HG03066 (cell line): Measurements from ENCODE around the gene MAP3K7.

ENCODE experiments used
- ATAC-seq: cut with Tn5 transposase; IDR thresholded peaks from one replicate; pipeline ENCODE4 v1.9.1; 2021; ENCODE audit warnings: low read depth; ENCODE audit not compliant: unreplicated experiment

The MAP3K7 gene

DNA sequence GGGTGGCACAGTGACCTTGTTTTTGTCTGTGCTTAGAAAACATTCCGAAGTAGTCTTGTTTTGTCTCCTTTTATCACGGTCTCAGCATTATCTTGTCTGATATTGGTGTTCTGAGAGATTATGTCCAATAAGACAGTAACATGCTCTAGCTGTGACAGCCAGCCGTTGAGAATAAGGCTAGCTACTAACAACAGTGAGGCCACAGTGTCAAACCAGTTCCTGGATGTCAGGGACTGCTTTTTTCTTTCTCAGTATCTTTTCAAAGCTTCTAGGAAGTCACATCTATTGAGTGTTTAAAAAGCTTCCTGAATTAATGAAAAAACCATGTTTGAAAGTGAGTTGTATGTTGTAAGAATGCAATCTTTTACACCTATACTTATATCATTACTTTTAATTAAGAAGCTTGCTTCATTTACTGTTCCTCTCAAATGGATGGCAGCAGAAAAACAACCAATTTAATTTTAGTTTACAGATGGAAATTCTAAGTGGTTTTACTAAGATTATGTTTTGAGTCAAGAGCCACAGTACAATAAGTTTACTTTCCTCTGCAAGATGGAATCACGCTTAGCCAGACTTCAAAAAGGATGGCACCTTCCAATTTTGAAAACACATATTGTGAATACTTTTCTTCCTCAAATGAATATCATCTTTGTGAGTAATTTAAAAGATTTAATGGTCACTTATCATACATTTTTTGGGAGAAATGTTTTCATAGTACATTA is 53.1 kb downstream of the MAP3K7 start:
- ATAC-seq: no peak

DNA sequence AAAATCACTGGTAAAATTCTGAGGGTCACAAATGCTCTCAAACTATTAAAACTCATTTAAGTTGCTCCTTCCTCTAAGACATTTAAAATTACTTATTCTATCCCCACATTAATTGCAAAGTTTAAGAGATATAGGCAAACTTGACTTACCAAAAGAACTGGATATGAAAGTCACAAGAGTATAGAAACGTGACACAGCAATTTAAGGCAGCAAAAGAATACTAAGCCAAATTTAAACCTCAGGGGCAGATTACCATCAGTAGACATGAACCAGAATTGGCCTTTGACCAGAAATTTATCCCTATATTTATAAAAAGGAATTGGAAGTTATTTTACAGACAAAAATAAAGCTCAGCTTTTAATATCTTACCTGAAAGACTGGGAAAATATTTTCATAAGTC is 56.0 kb downstream of the MAP3K7 start:
- ATAC-seq: no peak

DNA sequence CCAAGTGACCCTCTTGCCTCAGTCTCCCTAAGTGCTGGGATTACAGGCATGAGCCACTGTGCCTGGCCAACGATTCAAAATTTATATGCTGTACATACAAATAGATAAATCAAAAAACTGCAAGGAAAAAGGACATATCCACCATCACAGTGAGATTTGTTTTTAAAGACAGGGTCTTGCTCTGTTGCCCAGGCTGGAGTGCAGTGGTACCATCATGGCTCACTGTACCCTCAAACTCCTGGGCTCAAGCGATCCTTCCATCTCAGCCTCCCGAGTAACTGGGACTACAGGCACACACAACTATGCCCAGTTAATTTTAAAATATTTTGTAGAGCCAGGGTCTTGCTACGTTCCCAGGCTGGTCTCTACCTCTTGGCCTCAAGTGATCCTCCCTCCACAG is 61.5 kb downstream of the MAP3K7 start:
- ATAC-seq: no peak

DNA sequence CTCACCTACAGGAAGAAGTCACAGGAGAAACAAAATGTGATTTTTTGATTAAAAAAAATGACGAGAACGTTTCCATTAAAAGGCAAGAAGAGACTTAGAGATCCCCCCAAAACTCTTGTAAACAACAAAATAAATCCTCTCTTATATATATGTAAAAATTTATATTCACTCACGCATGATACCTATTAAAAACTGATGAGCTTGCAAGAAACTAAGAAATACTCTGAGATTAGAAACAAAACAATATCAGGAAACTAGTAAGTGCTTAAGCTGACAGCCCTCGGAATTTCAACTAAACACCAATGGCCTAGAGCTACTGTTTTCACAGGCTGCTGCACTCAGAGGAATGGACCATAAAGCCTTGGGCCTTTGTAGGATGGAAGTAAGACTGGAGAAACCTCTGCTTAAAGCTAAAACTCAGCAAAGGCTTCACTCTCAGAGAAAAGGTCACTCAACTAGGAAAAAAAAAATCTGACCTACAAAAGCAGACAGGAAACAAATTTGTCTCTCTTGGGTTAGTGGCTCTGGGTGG is 63.0 kb downstream of the MAP3K7 start:
- no peak for ATAC-seq

DNA sequence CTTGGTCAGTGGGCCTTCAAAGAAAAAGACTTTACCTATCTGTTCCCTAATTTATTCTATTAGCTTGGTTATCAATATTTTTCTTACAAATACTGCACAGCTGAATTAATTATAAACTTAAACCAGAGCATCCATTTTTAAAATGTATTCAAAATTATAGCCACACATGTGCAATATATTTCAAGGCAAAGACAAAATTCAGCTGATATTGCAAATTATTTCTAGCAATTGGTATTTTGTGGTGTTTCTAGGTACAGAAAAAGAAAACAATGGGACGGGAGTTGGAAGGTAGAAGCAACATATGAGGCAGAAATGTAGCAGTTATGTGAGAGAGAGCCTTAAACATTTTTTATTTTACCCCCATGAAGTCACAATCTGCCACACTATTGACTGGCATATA is 64.9 kb downstream of the MAP3K7 start:
- no peak for ATAC-seq

DNA sequence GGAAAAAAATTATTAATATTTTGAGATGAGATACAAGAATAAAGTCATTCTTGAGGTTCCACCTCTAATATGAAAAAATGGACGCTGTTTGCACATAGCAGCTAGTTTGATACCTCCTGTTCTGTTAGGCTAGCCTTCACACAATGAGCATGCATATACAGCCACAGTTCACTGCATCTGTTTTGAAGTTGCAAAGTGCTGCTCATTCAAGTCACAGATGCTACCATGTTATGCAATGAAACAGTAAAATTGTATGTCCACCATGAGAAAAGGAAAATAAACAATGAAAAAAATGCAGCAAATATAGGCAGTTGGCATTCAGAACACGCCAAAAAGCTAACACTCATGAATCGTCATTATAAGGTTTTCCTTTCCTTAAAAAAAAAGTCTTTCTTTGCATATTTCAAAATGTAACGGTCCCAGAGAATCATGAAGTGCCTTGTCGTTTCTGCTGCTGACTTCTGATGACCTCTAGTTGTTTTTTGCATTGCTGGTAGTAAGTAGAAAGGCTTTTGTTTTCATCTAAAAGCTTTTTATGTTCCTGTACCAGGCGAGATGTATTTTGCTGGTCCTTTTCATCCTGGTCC is 70.7 kb downstream of the MAP3K7 start:
- no peak for ATAC-seq

DNA sequence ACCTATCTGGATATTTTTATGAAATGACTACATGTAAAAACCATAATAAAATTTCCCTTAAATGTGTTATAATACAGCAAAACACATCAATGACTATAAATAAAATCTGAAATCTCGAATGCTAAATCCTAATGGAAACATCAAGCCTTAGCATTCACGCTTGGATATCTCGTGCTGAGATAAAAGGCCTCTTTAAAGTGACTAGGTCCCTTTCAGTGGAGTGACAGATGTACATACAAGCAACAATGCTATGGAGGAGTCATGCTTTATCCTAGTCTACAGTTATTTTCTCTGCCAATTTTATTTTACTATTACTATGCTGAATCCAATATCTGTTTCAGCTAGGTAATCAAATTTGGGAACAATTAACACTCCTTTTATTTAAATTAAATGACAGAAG is 72.4 kb downstream of the MAP3K7 start:
- ATAC-seq: no peak

DNA sequence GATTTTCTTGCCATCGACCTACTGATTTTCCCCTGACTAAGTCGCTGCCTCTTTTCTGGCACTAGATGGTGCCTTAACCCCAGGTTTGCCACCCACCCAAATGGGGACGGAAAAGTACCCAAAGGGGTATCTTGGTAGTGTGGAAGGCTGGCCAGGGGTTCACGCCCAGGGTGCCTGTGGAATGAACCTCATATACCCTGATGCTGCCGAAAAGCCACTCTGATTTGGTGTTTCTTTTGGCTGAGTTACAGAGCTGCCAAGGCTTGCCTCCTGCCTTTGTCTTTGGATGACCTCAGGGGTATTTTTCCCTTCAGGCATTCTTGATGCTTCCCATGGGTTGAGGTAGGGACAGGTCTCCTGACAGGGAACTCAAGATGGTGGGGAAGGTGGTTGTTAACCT is 78.1 kb downstream of the MAP3K7 start:
- no peak for ATAC-seq

DNA sequence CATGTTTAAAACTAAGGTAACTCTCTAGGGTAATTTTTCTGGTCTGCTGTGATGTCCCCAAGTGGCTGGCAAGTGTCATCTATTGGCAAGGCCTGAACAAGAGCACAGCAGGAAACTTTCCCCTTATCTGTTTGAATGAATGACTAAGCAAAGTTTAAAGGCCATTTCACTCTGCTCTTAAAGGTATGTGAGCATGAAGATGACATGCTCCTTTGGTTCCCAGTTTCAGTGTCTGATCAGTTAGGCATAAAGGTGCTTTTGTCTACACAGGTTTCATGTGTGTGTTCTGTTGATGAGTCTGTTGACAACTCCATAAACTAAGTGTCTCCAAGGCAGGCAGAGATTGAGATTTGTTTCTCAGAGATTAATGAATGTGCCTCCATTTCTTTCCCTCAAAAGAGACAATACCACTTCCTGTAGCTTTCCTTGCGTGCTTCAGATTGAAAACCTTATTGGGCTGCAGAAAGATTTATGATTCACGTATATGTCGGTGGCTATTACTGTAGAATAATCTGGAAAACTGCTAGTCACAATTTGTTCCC is 83.9 kb downstream of the MAP3K7 start:
- ATAC-seq: no peak

DNA sequence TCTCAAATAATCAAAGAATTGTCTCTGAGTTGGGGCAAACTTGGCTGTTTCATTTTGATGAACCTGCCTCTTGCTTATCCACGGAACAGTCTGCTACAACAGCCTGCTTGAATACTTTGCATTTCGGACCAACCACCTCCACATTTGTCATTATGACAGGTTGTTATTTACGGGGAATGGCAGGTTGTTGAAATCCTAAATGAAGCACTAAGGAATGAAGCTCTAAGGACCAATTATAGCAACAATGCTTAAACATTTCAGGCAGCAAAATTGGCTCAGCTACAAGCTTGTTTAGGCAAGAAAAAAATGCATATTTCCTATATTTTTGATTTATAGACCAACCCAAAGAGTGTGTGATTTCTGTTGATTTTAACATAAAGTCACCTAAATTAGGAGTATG is 84.5 kb downstream of the MAP3K7 start:
- no peak for ATAC-seq

DNA sequence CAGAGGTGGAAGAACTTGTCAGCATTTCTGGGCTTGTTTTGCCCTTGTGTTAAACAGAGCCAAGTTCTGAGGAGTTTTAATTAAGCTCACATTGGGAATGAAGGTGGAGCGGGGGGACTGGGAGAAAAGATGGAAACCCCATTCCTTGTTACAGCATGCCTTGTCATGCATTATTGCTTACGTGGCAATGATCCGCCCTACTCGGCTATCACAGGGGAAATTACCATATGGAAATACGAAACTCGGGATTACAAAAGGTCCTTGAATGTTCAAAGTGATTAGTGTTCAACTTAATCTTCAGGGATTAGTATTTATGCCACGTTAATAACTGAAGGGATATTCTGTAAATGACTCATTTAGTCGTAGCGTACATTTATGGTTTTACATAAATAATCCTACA is 86.4 kb downstream of the MAP3K7 start:
- no peak for ATAC-seq

DNA sequence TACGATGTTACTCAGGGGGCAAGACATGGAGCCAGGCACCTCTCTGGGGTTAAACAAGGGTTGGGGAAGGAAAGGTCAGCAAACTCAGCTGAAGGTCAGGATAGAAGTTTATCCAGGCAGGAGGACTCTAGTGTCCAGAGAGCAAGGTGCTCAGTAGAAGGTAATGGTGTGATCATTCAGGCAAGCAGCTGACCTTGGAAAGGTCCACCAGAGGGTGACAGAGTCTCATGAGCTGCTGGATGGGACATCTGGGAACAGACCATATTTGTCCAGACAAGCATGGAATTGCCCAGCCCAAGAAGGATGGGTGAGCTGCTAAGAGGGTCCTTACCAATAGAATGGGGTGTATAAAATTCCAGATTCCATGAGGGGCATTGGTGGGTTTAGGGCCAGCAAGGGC is 89.5 kb downstream of the MAP3K7 start:
- ATAC-seq: no peak

DNA sequence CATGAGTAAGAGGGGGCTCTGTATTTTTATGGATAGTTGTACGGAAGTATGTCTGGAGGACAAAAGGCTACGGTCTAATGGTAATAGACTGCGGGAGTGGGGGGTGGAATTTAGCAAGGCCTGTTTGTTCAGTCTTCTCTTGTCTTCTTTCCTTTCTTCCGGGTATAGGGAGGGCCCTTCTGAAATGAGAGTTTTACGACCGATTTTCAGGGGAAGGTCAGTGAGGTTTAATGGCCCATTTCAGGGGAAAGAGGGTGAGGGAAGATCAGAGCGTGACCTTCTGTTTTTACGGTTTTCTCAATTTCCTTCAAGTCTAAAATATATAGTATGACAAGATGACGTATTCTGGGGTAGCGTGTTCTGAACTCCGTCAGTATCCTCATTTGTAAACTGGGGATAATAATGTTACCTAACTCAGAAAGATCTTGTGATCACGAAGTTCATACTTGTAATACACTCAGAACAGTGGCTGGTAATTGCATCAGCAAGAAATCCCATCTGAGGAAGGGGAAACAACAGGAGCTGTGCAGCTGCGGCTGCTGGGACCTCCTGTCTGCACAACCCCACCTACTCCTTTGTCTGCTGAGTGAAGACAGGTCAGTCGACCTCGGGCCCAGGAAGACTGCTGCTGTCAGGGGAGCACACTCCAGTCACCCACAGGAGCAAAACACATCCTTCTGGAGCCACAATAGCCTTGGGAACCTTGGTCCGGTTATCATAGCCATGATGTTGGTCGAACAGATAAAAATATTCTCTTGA is 90.4 kb downstream of the MAP3K7 start:
- ATAC-seq: no peak

DNA sequence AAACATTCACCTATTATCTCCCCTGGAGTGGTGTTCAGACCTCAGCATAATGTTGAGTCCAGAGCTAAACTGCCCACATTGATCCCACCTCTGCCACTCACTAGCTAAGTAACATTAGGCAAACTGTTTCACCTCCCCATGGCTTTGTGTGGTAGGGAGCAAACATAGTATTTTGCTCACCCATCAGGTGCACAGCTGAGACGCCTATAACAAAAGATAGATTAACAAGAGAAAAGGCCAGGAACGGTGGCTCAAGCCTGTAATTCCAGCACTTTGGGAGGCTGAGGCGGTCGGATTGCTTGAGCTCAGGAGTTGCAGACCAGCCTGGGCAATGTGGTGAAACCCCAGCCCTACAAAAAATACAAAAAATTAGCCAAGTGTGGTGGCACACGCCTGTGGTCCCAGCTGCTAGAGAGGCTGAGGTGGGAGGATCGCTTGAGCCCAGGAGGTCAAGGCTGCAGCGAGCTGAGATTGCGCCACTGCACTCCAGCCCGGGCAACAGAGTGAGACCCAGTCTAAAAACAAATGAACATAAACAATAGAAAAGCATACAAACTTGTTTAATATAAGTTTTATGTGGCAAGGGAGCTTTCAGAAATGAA is 91.6 kb downstream of the MAP3K7 start:
- ATAC-seq: no peak

DNA sequence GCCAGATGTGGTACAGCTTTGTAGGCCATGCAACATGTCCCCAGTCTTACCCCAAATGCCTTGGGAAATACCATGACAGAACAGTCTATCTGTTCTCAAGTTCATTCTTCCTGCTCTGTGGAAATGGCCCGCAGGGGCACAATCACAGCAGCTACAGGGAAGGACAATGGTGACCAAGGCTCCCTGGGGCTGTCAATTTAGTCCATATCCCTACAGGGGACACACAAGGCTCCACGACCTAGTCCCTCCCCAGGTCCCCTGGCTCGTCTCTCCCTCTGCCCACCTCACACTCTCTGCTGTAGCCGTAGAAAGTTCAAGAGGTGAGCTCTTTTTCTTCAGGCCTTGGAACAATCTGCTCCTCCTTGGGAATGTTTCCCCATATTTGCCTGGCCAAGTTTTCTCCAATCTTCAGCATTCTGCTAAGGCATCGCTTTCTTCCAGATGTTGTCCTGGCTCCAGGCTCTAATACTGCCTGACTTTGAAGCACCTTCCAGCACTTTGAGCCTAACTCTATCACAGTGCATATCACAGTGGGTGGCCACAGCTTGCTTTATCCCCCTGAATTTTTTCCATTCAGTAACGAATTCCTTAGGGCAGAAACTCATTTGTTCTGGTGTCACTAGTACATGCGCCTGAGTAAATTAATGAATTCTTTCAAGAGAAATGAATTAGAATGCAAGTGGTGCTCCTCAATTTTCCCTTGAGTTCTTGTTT is 92.6 kb downstream of the MAP3K7 start:
- no peak for ATAC-seq

DNA sequence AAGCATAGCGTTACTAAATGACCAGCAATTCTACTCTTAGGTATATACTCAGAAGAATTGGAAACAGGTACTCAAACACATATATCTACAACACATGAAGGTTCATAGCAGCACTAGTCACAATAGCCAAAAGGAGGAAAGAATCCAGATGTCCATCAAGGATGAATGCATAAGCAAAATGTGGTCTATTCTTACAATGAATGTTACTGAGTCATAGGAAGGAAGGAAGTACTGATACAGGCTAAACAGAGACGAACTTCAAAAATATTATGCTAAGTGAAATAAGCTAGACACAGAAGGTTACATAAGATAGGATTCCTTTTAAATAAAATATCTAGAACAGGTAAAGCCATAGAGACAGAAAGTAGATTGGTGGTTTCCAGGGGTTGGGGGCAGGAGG is 93.5 kb downstream of the MAP3K7 start:
- ATAC-seq: no peak

DNA sequence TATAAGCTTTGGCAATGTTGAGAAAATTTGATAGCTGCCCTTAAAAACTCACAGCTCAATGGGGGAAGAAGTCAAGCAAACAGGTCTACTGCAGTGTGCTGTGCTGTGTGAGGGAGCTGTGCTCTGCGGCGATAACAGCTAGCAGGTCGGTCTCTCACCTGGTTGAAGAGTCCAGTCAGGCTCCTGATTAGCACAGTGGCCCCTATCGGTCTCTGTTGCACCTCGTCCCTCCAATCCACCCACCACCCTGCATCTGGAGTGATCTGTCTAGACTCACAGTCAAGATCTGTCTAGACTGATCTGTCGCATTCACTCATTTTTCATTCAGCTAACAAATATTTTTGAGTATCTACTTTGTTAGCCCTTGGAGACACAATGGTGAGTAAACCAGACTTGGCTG is 94.1 kb downstream of the MAP3K7 start:
- ATAC-seq: no peak

DNA sequence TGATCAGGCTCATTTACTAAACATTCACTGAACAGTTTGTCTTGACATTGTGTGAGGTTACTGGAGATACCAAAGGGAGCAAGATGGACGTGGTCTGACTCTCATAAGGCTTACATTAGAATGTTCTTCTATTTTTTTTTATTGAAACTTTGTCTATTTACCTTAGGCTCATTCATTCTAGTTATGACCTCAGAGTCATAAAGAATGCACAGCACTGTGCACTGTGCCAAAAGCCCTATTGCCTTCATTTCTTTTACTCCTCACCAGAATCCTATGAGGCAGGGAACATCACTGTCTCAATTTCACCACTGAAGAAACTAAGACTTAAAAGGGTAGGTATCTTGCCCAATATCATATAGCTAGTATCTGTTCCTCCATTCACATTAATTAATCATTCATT is 94.5 kb downstream of the MAP3K7 start:
- ATAC-seq: no peak

DNA sequence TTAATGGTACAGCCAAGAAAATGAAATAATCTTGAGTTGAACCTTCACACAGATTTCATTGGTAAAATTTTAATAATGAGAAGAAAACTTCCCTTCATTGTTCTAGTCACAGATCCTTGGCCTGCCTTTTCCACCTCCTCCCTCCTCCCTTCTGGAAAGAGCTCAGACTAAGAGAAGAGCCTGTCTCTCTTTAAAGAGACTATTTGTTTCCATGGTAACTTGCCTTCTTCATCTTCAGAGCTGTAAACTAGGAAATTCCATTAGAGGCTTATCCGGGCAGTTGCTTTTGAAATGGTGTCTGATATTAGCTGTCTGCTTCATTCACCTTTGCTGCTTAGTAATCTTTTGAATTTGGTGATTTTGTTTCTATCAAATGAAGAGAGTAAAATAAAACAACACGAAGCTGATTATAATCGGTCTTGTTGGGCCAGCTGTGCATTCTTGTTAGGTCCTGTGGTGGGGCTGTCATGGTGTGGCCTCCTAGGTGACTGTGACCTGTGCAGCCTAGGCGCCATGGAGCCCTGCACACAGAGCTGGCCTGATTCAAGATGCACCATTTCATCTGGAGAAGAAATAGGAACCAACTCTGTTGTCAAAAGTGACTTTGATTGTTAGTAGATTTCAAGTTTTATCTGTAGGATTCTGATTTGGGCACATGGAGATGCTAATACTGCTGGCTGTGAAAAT is 96.7 kb downstream of the MAP3K7 start:
- ATAC-seq: no peak

DNA sequence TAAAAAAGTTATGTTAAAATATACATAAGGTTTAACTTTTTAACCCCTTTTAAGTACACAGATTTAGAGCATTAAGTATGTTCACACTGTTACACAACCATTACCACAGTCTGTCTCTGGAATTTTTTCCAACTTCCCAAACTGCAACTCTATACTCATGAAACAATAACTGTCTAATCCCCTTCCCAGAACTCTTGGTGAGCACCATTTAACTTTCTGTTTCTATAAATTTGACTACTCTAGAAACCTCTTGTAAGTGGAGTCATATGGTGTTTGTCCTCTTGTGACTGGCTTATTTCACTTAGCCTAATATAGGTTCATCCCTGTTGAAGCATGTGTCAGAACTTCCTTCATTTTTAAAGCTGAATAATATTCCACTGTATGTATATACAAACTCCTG is 98.1 kb downstream of the MAP3K7 start:
- ATAC-seq: no peak
